ENCODE data around the gene HID1. TPM values are rescaled to one million over a fixed set of nuclear protein-coding genes. Genes with fewer than 3 reads are reported as not detected.
"Not testable (repeated sequence)": the region's sequence is repeated elsewhere in the genome, so short reads cannot be mapped to it uniquely, and the experiment has no call there.

The HID1 gene
- total RNA-seq, 1 donor from 2014 or later: 3.5 TPM

- no peaks in the 10 kb centered on the region for H3K36me3 Mint-ChIP-seq
- peak overlapping the region; percentile 81 for H3K4me3 Mint-ChIP-seq
- H3K27me3 Mint-ChIP-seq (ENCODE audit: insufficient read depth, low read depth): peaks cover 36% of the 10 kb centered on the region
- no peak for TF ChIP-seq EZH2 (IDR thresholded peaks at IDR 0.05)
- TF ChIP-seq EZH2phosphoT487 (IDR thresholded peaks at IDR 0.05): no peak
- TF ChIP-seq CTCF (IDR thresholded peaks at IDR 0.05): no peak
- H3K9me3 Mint-ChIP-seq: no peaks in the 10 kb centered on the region
- Histone ChIP-seq H2AFZ (replicated peaks) (no peak overlapping the region), H3K79me2 (ENCODE audit: low read depth) (no peaks in the 10 kb centered on the region), H3K27ac (no peak overlapping the region), H3K9me3 (ENCODE audit: low read depth) (no peaks in the 10 kb centered on the region), H3K4me2 (no peak overlapping the region), H3F3A (ENCODE audit: low read depth) (peaks cover 6% of the 10 kb centered on the region), H3K4me3 (no peak overlapping the region), H3K4me1 (no peaks in the 10 kb centered on the region), H3K9ac (no peak overlapping the region), H3K27me3 (peaks cover 55% of the 10 kb centered on the region), H3K36me3 (no peaks in the 10 kb centered on the region), H4K20me1 (ENCODE audit: low read depth) (no peaks in the 10 kb centered on the region)
- peaks cover 7% of the 10 kb centered on the region for H3K4me1 Mint-ChIP-seq
- H3K27ac Mint-ChIP-seq: no peak overlapping the region
- no peak for DNase-seq (ENCODE audit: low spot score)
These were observed 2.2 kb downstream of the HID1 start for GRCh38 chr17:74970395-74970794.

- not testable (repeated sequence) for H3K4me3 Mint-ChIP-seq; H3K9me3 Mint-ChIP-seq; H3K36me3 ChIP-seq; H3K79me2 ChIP-seq (ENCODE audit: low read depth); H4K20me1 ChIP-seq (ENCODE audit: low read depth); H3K9ac ChIP-seq; H3K27ac Mint-ChIP-seq; H3K4me2 ChIP-seq; DNase-seq (ENCODE audit: low spot score); H3K4me1 Mint-ChIP-seq; H3K36me3 Mint-ChIP-seq; H3K27ac ChIP-seq; H3K4me1 ChIP-seq; H2AFZ ChIP-seq (replicated peaks); H3K4me3 ChIP-seq; H3F3A ChIP-seq (ENCODE audit: low read depth); H3K9me3 ChIP-seq (ENCODE audit: low read depth)
- peaks cover 46% of the 10 kb centered on the region for H3K27me3 ChIP-seq
- peaks cover 30% of the 10 kb centered on the region for H3K27me3 Mint-ChIP-seq (ENCODE audit: insufficient read depth, low read depth)
These were observed 3.1 kb downstream of the HID1 start for GRCh38 chr17:74969501-74969900.

- Histone ChIP-seq H3K4me1 (no peaks in the 10 kb centered on the region), H4K20me1 (ENCODE audit: low read depth) (no peaks in the 10 kb centered on the region), H3K79me2 (ENCODE audit: low read depth) (no peaks in the 10 kb centered on the region), H3K36me3 (no peaks in the 10 kb centered on the region), H3K4me3 (no peak overlapping the region), H3K27ac (no peak overlapping the region), H3K4me2 (no peak overlapping the region), H3F3A (ENCODE audit: low read depth) (peaks cover 6% of the 10 kb centered on the region), H3K9me3 (ENCODE audit: low read depth) (no peaks in the 10 kb centered on the region), H3K9ac (no peak overlapping the region), H2AFZ (replicated peaks) (no peak overlapping the region), H3K27me3 (peaks cover 35% of the 10 kb centered on the region)
- H3K4me1 Mint-ChIP-seq: peaks cover 5% of the 10 kb centered on the region
- no peak overlapping the region for H3K27ac Mint-ChIP-seq
- TF ChIP-seq EZH2phosphoT487 (IDR thresholded peaks at IDR 0.05) (no peak), EZH2 (IDR thresholded peaks at IDR 0.05) (no peak), CTCF (IDR thresholded peaks at IDR 0.05) (no peak)
- DNase-seq (ENCODE audit: low spot score): no peak
- no peaks in the 10 kb centered on the region for H3K36me3 Mint-ChIP-seq
- H3K27me3 Mint-ChIP-seq (ENCODE audit: insufficient read depth, low read depth): peaks cover 21% of the 10 kb centered on the region
- H3K9me3 Mint-ChIP-seq: no peaks in the 10 kb centered on the region
- H3K4me3 Mint-ChIP-seq: no peak overlapping the region
These were observed 4.2 kb downstream of the HID1 start for GRCh38 chr17:74968361-74968780.

GRCh38 chr17:74964988-74965622 is 7.5 kb downstream of the HID1 start:
- no peak for DNase-seq (ENCODE audit: low spot score)
- no peaks in the 10 kb centered on the region for H3F3A ChIP-seq (ENCODE audit: low read depth)
- H3K79me2 ChIP-seq (ENCODE audit: low read depth): no peaks in the 10 kb centered on the region
- peak overlapping the region; percentile 59 for H3K4me3 Mint-ChIP-seq
- no peak overlapping the region for H3K9ac ChIP-seq
- H3K4me2 ChIP-seq: no peak overlapping the region
- H4K20me1 ChIP-seq (ENCODE audit: low read depth): no peaks in the 10 kb centered on the region
- no peak overlapping the region for H3K27ac ChIP-seq
- no peaks in the 10 kb centered on the region for H3K36me3 ChIP-seq
- H3K4me1 ChIP-seq: no peaks in the 10 kb centered on the region
- no peak overlapping the region for H3K4me3 ChIP-seq
- H3K27me3 ChIP-seq: peaks cover 11% of the 10 kb centered on the region
- peaks cover 14% of the 10 kb centered on the region for H3K27me3 Mint-ChIP-seq (ENCODE audit: insufficient read depth, low read depth)
- H3K27ac Mint-ChIP-seq: no peak overlapping the region
- no peaks in the 10 kb centered on the region for H3K9me3 Mint-ChIP-seq
- no peaks in the 10 kb centered on the region for H3K9me3 ChIP-seq (ENCODE audit: low read depth)
- TF ChIP-seq EZH2phosphoT487 (IDR thresholded peaks at IDR 0.05) (no peak), CTCF (IDR thresholded peaks at IDR 0.05) (no peak), EZH2 (IDR thresholded peaks at IDR 0.05) (no peak)
- H3K4me1 Mint-ChIP-seq: peaks cover 6% of the 10 kb centered on the region
- H2AFZ ChIP-seq (replicated peaks): no peak overlapping the region
- H3K36me3 Mint-ChIP-seq: no peaks in the 10 kb centered on the region
